ENCODE measurements around the gene MAGED2. TPM values are rescaled to one million over a fixed set of nuclear protein-coding genes. Genes with fewer than 3 reads are reported as not detected.
"Not testable (repeated sequence)": the region's sequence is repeated elsewhere in the genome, so short reads cannot be mapped to it uniquely, and the experiment has no call there.

The MAGED2 gene
- total RNA-seq, 1 experiment from 2014 or later: 170 TPM

- Histone ChIP-seq H3K36me3 (peaks cover 7% of the 10 kb centered on the region), H3K4me3 (peak overlapping the region; percentile 63), H3K9me3 (no peaks in the 10 kb centered on the region), H3K27me3 (no peaks in the 10 kb centered on the region)
- DNase-seq: peak; percentile 86
These were observed 1.3 kb downstream of the MAGED2 start for GRCh38 chrX:54808605-54809483.

GRCh38 chrX:54810532-54810931 is 3.0 kb downstream of the MAGED2 start:
- no peak overlapping the region for H3K4me3 ChIP-seq
- no peaks in the 10 kb centered on the region for H3K9me3 ChIP-seq
- H3K36me3 ChIP-seq: peaks cover 10% of the 10 kb centered on the region
- no peak for DNase-seq
- no peaks in the 10 kb centered on the region for H3K27me3 ChIP-seq

GRCh38 chrX:54811301-54811885 is 3.8 kb downstream of the MAGED2 start:
- DNase-seq: no peak
- no peaks in the 10 kb centered on the region for H3K27me3 ChIP-seq
- H3K36me3 ChIP-seq: peaks cover 10% of the 10 kb centered on the region
- no peak overlapping the region for H3K4me3 ChIP-seq
- no peaks in the 10 kb centered on the region for H3K9me3 ChIP-seq

GRCh38 chrX:54812306-54812705 is 4.8 kb downstream of the MAGED2 start:
- Histone ChIP-seq H3K4me3 (no peak overlapping the region), H3K36me3 (peaks cover 10% of the 10 kb centered on the region)
- no peak for DNase-seq

GRCh38 chrX:54817220-54817820 is 9.8 kb downstream of the MAGED2 start:
- H3K4me3 ChIP-seq: no peak overlapping the region
- H3K9me3 ChIP-seq: no peaks in the 10 kb centered on the region
- no peaks in the 10 kb centered on the region for H3K27me3 ChIP-seq
- DNase-seq: no peak
- peaks cover 3% of the 10 kb centered on the region; the same call in 1 of the 2 replicates for H3K36me3 ChIP-seq

More at GRCh38 chrX:54812306-54812705, 4.8 kb downstream of the MAGED2 start:
- Histone ChIP-seq H3K9me3 (no peaks in the 10 kb centered on the region), H3K27me3 (no peaks in the 10 kb centered on the region)

GRCh38 chrX:54818221-54818620 is 10.7 kb downstream of the MAGED2 start:
- Histone ChIP-seq H3K4me3 (no peak overlapping the region), H3K27me3 (no peaks in the 10 kb centered on the region), H3K9me3 (no peaks in the 10 kb centered on the region), H3K36me3 (peaks cover 3% of the 10 kb centered on the region; the same call in 1 of the 2 replicates)
- DNase-seq: no peak

GRCh38 chrX:54819201-54819600 is 11.7 kb downstream of the MAGED2 start:
- Histone ChIP-seq H3K36me3 (peaks cover 3% of the 10 kb centered on the region; the same call in 1 of the 2 replicates), H3K9me3 (no peaks in the 10 kb centered on the region), H3K4me3 (no peak overlapping the region), H3K27me3 (no peaks in the 10 kb centered on the region)
- DNase-seq: no peak

GRCh38 chrX:54820737-54821136 is 13.2 kb downstream of the MAGED2 start:
- Histone ChIP-seq H3K9me3 (no peaks in the 10 kb centered on the region), H3K36me3 (no peaks in the 10 kb centered on the region), H3K4me3 (no peak overlapping the region), H3K27me3 (no peaks in the 10 kb centered on the region)
- DNase-seq: no peak

- Histone ChIP-seq H3K36me3 (no peaks in the 10 kb centered on the region), H3K4me3 (no peak overlapping the region), H3K27me3 (no peaks in the 10 kb centered on the region), H3K9me3 (no peaks in the 10 kb centered on the region)
- DNase-seq: no peak
These were observed 13.8 kb downstream of the MAGED2 start for GRCh38 chrX:54821310-54821709.

- H3K9me3 ChIP-seq: no peaks in the 10 kb centered on the region
- no peak for DNase-seq
- H3K36me3 ChIP-seq: no peaks in the 10 kb centered on the region
- H3K27me3 ChIP-seq: no peaks in the 10 kb centered on the region
- no peak overlapping the region for H3K4me3 ChIP-seq
These were observed 16.6 kb downstream of the MAGED2 start for GRCh38 chrX:54824195-54824594.

GRCh38 chrX:54824722-54825121 is 17.2 kb downstream of the MAGED2 start:
- H3K27me3 ChIP-seq: no peaks in the 10 kb centered on the region
- no peak for DNase-seq
- H3K9me3 ChIP-seq: no peaks in the 10 kb centered on the region
- H3K4me3 ChIP-seq: no peak overlapping the region
- H3K36me3 ChIP-seq: no peaks in the 10 kb centered on the region

GRCh38 chrX:54825716-54826438 is 18.3 kb downstream of the MAGED2 start:
- no peak for DNase-seq
- H3K27me3 ChIP-seq: no peaks in the 10 kb centered on the region

GRCh38 chrX:54826598-54826997 is 19.1 kb downstream of the MAGED2 start:
- no peak overlapping the region for H3K4me3 ChIP-seq
- DNase-seq: no peak

More at GRCh38 chrX:54825716-54826438, 18.3 kb downstream of the MAGED2 start:
- no peak overlapping the region for H3K4me3 ChIP-seq
- H3K9me3 ChIP-seq: no peaks in the 10 kb centered on the region
- no peaks in the 10 kb centered on the region for H3K36me3 ChIP-seq

GRCh38 chrX:54838583-54838982 is 31.0 kb downstream of the MAGED2 start:
- H3K4me3 ChIP-seq: no peak overlapping the region
- no peaks in the 10 kb centered on the region for H3K9me3 ChIP-seq
- H3K27me3 ChIP-seq: no peaks in the 10 kb centered on the region
- DNase-seq: no peak
- no peaks in the 10 kb centered on the region for H3K36me3 ChIP-seq

More at GRCh38 chrX:54826598-54826997, 19.1 kb downstream of the MAGED2 start:
- Histone ChIP-seq H3K27me3 (no peaks in the 10 kb centered on the region), H3K36me3 (no peaks in the 10 kb centered on the region), H3K9me3 (no peaks in the 10 kb centered on the region)

- not testable (repeated sequence) for DNase-seq, H3K27me3 ChIP-seq, H3K4me3 ChIP-seq, H3K9me3 ChIP-seq, H3K36me3 ChIP-seq
These were observed 33.8 kb downstream of the MAGED2 start for GRCh38 chrX:54841184-54841874.

- no peak for DNase-seq
- Histone ChIP-seq H3K36me3 (no peaks in the 10 kb centered on the region), H3K4me3 (no peak overlapping the region), H3K27me3 (no peaks in the 10 kb centered on the region), H3K9me3 (no peaks in the 10 kb centered on the region)
These were observed 35.1 kb downstream of the MAGED2 start for GRCh38 chrX:54842607-54843006.
